ENCODE data around the gene POMGNT2. TPM values are rescaled to one million over a fixed set of nuclear protein-coding genes. Genes with fewer than 3 reads are reported as not detected.
A peak's percentile ranks its signal among the peaks of the same experiment; 100 is the strongest.
"Not testable (repeated sequence)": the region's sequence is repeated elsewhere in the genome, so short reads cannot be mapped to it uniquely, and the experiment has no call there.

POMGNT2 gene
- total RNA-seq, 1 donor from 2014 or later = 13.0 TPM

DNA sequence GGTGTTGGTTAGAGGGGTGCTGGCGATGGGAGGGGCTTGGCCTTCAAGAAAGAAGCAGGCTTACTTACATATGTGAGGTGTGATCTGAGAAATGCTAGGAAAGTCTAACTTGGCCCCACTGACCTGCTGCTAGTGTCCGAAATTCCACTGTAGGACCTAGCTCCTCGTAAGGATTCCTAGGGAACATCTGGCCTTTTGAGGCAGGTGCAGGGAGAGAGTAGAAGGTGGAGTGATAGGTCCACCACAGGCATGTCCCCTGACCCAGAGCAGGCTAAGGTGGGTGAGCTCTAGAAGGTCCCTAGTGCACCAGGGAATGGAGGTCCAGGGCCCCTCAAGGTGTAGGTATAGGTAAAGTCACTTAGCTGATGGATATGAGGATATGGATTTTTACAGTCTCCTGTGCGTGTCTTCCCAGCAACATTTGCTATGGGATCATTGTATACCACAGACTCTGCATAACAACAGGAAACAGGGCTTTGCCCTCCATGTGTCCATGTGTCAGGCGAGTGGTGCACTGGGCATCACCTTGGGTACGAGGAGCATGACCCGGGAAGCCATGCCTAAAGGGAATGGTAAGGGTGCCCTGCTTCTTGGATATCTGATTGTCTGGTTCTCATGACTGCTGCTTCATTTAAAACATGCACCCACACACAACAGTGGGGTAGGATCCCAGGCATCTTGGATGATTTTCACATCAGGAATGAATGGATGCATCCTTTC, 32.6 kb downstream of the POMGNT2 start:
- H3K79me2 ChIP-seq (ENCODE audit: insufficient read depth, low read length) = no peaks in the 10 kb centered on the region
- TF ChIP-seq EZH2 (IDR thresholded peaks at IDR 0.05; ENCODE audit: insufficient read depth, low read length) = no peak
- TF ChIP-seq, protein P1, sequence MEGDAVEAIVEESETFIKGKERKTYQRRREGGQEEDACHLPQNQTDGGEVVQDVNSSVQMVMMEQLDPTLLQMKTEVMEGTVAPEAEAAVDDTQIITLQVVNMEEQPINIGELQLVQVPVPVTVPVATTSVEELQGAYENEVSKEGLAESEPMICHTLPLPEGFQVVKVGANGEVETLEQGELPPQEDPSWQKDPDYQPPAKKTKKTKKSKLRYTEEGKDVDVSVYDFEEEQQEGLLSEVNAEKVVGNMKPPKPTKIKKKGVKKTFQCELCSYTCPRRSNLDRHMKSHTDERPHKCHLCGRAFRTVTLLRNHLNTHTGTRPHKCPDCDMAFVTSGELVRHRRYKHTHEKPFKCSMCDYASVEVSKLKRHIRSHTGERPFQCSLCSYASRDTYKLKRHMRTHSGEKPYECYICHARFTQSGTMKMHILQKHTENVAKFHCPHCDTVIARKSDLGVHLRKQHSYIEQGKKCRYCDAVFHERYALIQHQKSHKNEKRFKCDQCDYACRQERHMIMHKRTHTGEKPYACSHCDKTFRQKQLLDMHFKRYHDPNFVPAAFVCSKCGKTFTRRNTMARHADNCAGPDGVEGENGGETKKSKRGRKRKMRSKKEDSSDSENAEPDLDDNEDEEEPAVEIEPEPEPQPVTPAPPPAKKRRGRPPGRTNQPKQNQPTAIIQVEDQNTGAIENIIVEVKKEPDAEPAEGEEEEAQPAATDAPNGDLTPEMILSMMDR (IDR thresholded peaks at IDR 0.05; ENCODE audit: insufficient read depth, low read depth, low read length) = no peak
- no peak overlapping the region for H3K4me3 Mint-ChIP-seq (ENCODE audit: unreplicated experiment)

GRCh38 chr3:43072361-43072760, 33.5 kb downstream of the POMGNT2 start:
- no peaks in the 10 kb centered on the region for H4K20me1 ChIP-seq (ENCODE audit: insufficient read depth, low read length)
- H3K27me3 ChIP-seq (ENCODE audit: insufficient read depth, low read length) = no peaks in the 10 kb centered on the region
- H3K4me3 Mint-ChIP-seq (ENCODE audit: unreplicated experiment) = no peak overlapping the region
- no peak overlapping the region for H3K27ac Mint-ChIP-seq (ENCODE audit: unreplicated experiment)
- no peak for TF ChIP-seq EZH2 (IDR thresholded peaks at IDR 0.05; ENCODE audit: insufficient read depth, low read length)
- TF ChIP-seq, protein P1 (IDR thresholded peaks at IDR 0.05; ENCODE audit: insufficient read depth, low read depth, low read length) = no peak
- H3K4me2 ChIP-seq (ENCODE audit: low read length) = no peak overlapping the region
- H3K27me3 Mint-ChIP-seq (ENCODE audit: low read depth, unreplicated experiment) = peaks cover 14% of the 10 kb centered on the region
- no peak for DNase-seq (ENCODE audit: low read depth)
- H3K27ac ChIP-seq (ENCODE audit: low read depth, low read length) = no peak overlapping the region
- H3K4me3 ChIP-seq (ENCODE audit: insufficient read depth, low read depth, low read length) = no peak overlapping the region
- H3K36me3 Mint-ChIP-seq (ENCODE audit: low read depth, unreplicated experiment) = no peaks in the 10 kb centered on the region
- no peak overlapping the region for H3K9ac ChIP-seq (ENCODE audit: low read length)
- H2AFZ ChIP-seq (ENCODE audit: low read depth, low read length) = no peak overlapping the region
- no peak for FAIRE-seq
- no peaks in the 10 kb centered on the region for H3K4me1 ChIP-seq (ENCODE audit: insufficient read depth, low read length)
- no peaks in the 10 kb centered on the region for H3K9me3 ChIP-seq (ENCODE audit: insufficient read depth, low read depth, low read length)
- no peaks in the 10 kb centered on the region for H3K36me3 ChIP-seq (ENCODE audit: insufficient read depth, low read length)
- peaks cover 9% of the 10 kb centered on the region for H3K4me1 Mint-ChIP-seq (ENCODE audit: low read depth, unreplicated experiment)
- H3K79me2 ChIP-seq (ENCODE audit: insufficient read depth, low read length) = no peaks in the 10 kb centered on the region
- H3K9me3 Mint-ChIP-seq (ENCODE audit: unreplicated experiment) = peaks cover 4% of the 10 kb centered on the region

More for the DNA sequence above, 32.6 kb downstream of the POMGNT2 start:
- H2AFZ ChIP-seq (ENCODE audit: low read depth, low read length) = no peak overlapping the region
- H3K27ac Mint-ChIP-seq (ENCODE audit: unreplicated experiment) = no peak overlapping the region
- H3K36me3 ChIP-seq (ENCODE audit: insufficient read depth, low read length) = no peaks in the 10 kb centered on the region
- no peak overlapping the region for H3K4me3 ChIP-seq (ENCODE audit: insufficient read depth, low read depth, low read length)
- no peaks in the 10 kb centered on the region for H3K4me1 ChIP-seq (ENCODE audit: insufficient read depth, low read length)
- no peak overlapping the region for H3K9ac ChIP-seq (ENCODE audit: low read length)
- FAIRE-seq (no peak), DNase-seq (ENCODE audit: low read depth) (no peak)
- H3K27me3 Mint-ChIP-seq (ENCODE audit: low read depth, unreplicated experiment) = peaks cover 14% of the 10 kb centered on the region
- H3K4me1 Mint-ChIP-seq (ENCODE audit: low read depth, unreplicated experiment) = peaks cover 9% of the 10 kb centered on the region
- H3K27me3 ChIP-seq (ENCODE audit: insufficient read depth, low read length) = no peaks in the 10 kb centered on the region
- H3K4me2 ChIP-seq (ENCODE audit: low read length) = no peak overlapping the region
- no peaks in the 10 kb centered on the region for H3K9me3 ChIP-seq (ENCODE audit: insufficient read depth, low read depth, low read length)
- peaks cover 6% of the 10 kb centered on the region for H3K9me3 Mint-ChIP-seq (ENCODE audit: unreplicated experiment)
- peaks cover 4% of the 10 kb centered on the region for H3K36me3 Mint-ChIP-seq (ENCODE audit: low read depth, unreplicated experiment)
- no peaks in the 10 kb centered on the region for H4K20me1 ChIP-seq (ENCODE audit: insufficient read depth, low read length)
- no peak overlapping the region for H3K27ac ChIP-seq (ENCODE audit: low read depth, low read length)

DNA sequence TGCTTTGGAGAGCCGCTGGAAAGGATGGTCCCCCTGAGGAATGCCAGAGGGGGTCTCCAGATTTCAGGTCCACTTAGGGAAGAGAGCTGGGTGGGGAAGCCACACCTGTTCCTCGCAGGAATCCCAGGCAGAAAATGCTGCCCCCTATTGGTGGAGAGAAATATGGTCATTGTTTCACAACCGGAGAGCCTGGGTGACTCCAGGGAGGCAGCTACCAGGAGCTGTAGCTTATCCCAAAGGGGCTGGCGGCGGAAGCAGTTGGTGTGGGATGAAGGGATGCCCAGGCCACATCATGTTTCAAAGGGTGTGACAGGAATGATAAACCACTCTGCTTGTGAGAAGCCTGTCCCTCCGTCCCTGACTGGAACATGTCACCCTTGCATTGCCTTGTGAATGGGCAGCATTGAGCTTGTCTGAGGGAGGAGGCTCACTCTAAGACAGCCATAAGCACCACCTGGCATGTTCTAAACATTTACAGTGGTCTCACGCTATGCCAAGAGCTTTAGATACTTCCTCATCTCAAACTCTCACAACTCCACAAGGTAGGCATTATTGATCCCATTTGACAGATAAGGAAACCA, 34.5 kb downstream of the POMGNT2 start:
- Histone ChIP-seq H3K79me2 (ENCODE audit: insufficient read depth, low read length) (no peaks in the 10 kb centered on the region), H3K4me3 (ENCODE audit: insufficient read depth, low read depth, low read length) (no peak overlapping the region), H4K20me1 (ENCODE audit: insufficient read depth, low read length) (no peaks in the 10 kb centered on the region), H3K4me1 (ENCODE audit: insufficient read depth, low read length) (no peaks in the 10 kb centered on the region), H3K9ac (ENCODE audit: low read length) (no peak overlapping the region), H3K4me2 (ENCODE audit: low read length) (no peak overlapping the region), H3K27ac (ENCODE audit: low read depth, low read length) (no peak overlapping the region), H3K9me3 (ENCODE audit: insufficient read depth, low read depth, low read length) (no peaks in the 10 kb centered on the region), H3K36me3 (ENCODE audit: insufficient read depth, low read length) (no peaks in the 10 kb centered on the region), H3K27me3 (ENCODE audit: insufficient read depth, low read length) (no peaks in the 10 kb centered on the region), H2AFZ (ENCODE audit: low read depth, low read length) (no peak overlapping the region)
- Mint-ChIP-seq H3K27ac (ENCODE audit: unreplicated experiment) (no peak overlapping the region), H3K27me3 (ENCODE audit: low read depth, unreplicated experiment) (peaks cover 14% of the 10 kb centered on the region), H3K36me3 (ENCODE audit: low read depth, unreplicated experiment) (no peaks in the 10 kb centered on the region), H3K4me1 (ENCODE audit: low read depth, unreplicated experiment) (peaks cover 4% of the 10 kb centered on the region), H3K4me3 (ENCODE audit: unreplicated experiment) (no peak overlapping the region), H3K9me3 (ENCODE audit: unreplicated experiment) (peaks cover 4% of the 10 kb centered on the region)
- DNase-seq (ENCODE audit: low read depth) = no peak
- TF ChIP-seq, protein P1 (IDR thresholded peaks at IDR 0.05; ENCODE audit: insufficient read depth, low read depth, low read length) = peak; percentile 16
- TF ChIP-seq EZH2 (IDR thresholded peaks at IDR 0.05; ENCODE audit: insufficient read depth, low read length) = no peak
- no peak for FAIRE-seq

- not testable (repeated sequence) for H3K79me2 ChIP-seq (ENCODE audit: insufficient read depth, low read length); H2AFZ ChIP-seq (ENCODE audit: low read depth, low read length); H3K4me3 Mint-ChIP-seq (ENCODE audit: unreplicated experiment); H3K9ac ChIP-seq (ENCODE audit: low read length); H3K27ac ChIP-seq (ENCODE audit: low read depth, low read length); H3K36me3 ChIP-seq (ENCODE audit: insufficient read depth, low read length); H3K27ac Mint-ChIP-seq (ENCODE audit: unreplicated experiment); H3K4me2 ChIP-seq (ENCODE audit: low read length); H4K20me1 ChIP-seq (ENCODE audit: insufficient read depth, low read length); H3K4me1 ChIP-seq (ENCODE audit: insufficient read depth, low read length); H3K9me3 ChIP-seq (ENCODE audit: insufficient read depth, low read depth, low read length); H3K9me3 Mint-ChIP-seq (ENCODE audit: unreplicated experiment); H3K36me3 Mint-ChIP-seq (ENCODE audit: low read depth, unreplicated experiment); DNase-seq (ENCODE audit: low read depth); H3K4me1 Mint-ChIP-seq (ENCODE audit: low read depth, unreplicated experiment); FAIRE-seq; H3K4me3 ChIP-seq (ENCODE audit: insufficient read depth, low read depth, low read length); H3K27me3 ChIP-seq (ENCODE audit: insufficient read depth, low read length)
- peaks cover 14% of the 10 kb centered on the region for H3K27me3 Mint-ChIP-seq (ENCODE audit: low read depth, unreplicated experiment)
Observed at GRCh38 chr3:43070670-43071069, 35.2 kb downstream of the POMGNT2 start.

Measured in astrocyte (in vitro differentiated cells and primary cell).